AG04450 (cell line): ENCODE data around the gene MFAP2. TPM values are rescaled to one million over a fixed set of nuclear protein-coding genes. Genes with fewer than 3 reads are reported as not detected.

Experiments
- CTCF ChIA-PET: fragments of 300-600, 350-600 bp; formaldehyde crosslinking; extraction: SDS; loops from one replicate; lab custom pipeline; 2022; ENCODE audit warnings: antibody characterized with exemption, inconsistent platforms; lab: Charles Lee
- POLR2A ChIA-PET: fragments of 350-600 bp; formaldehyde crosslinking; extraction: SDS; loops from one replicate; lab custom pipeline; 2021; ENCODE audit warnings: antibody characterized with exemption, inconsistent platforms; lab: Yijun Ruan, JAX
- DNase-seq: peaks from one replicate; pipeline ENCODE4 v3.0.0-alpha.2; 2011; ENCODE audit warnings: low read depth, low spot score
- H3K27ac ChIP-seq: one replicate; pipeline ENCODE4 v1.5.1; 2012; ENCODE audit warnings: low read depth, low read length, control low read depth
- H3K27me3 ChIP-seq: one replicate; pipeline ENCODE4 v1.6.0; 2012; ENCODE audit warnings: low read length; ENCODE audit not compliant: control insufficient read depth, insufficient read depth
- H3K4me3 ChIP-seq: 2 replicates; pipeline ENCODE4 v1.5.1; 2011; ENCODE audit warnings: mild to moderate bottlenecking, low read depth, low read length, control low read depth
- H3K9me3 ChIP-seq: 2 replicates; pipeline ENCODE4 v1.5.1; 2012; ENCODE audit warnings: low read length; ENCODE audit not compliant: control insufficient read depth, insufficient read depth
- CTCF ChIP-seq: IDR thresholded peaks from 2 replicates; pipeline ENCODE4 v1.5.1; 2011; ENCODE audit warnings: low read depth, low read length, control low read depth, inconsistent platforms
- polyA plus RNA-seq: library from polyadenylated mRNA; depleted of rRNA; stranded (reverse); fragments of >200 nt; gene quantifications from 2 replicates; pipeline ENCODE4 v1.2.3, GENCODE V29; 2011

The MFAP2 gene
- polyA plus RNA-seq, 1 experiment, result 30.9 TPM

- ChIA-PET POLR2A (interaction anchor here (0.5 to 2.8 kb wide), 3 partner anchors 10 to 13 kb away, joined by 3 to 12 read pairs (median 5); no protein-coding TSS in a partner anchor), CTCF (interaction anchor here (1.5 to 2.5 kb wide), 2 partner anchors 19 to 28 kb away, joined by 4 to 9 read pairs; no protein-coding TSS in a partner anchor)
- no peaks in the 10 kb centered on the region; the same call in 1 of the 2 replicates for H3K9me3 ChIP-seq
- peak overlapping the region; percentile 72 for H3K4me3 ChIP-seq
- no peaks in the 10 kb centered on the region for H3K27me3 ChIP-seq
- peak overlapping the region; percentile 87 for H3K27ac ChIP-seq
- no peak for DNase-seq
- TF ChIP-seq CTCF, result no peak
Measured at GRCh38 chr1:16979475-16980327, 719 bp downstream of the MFAP2 start.

DNA sequence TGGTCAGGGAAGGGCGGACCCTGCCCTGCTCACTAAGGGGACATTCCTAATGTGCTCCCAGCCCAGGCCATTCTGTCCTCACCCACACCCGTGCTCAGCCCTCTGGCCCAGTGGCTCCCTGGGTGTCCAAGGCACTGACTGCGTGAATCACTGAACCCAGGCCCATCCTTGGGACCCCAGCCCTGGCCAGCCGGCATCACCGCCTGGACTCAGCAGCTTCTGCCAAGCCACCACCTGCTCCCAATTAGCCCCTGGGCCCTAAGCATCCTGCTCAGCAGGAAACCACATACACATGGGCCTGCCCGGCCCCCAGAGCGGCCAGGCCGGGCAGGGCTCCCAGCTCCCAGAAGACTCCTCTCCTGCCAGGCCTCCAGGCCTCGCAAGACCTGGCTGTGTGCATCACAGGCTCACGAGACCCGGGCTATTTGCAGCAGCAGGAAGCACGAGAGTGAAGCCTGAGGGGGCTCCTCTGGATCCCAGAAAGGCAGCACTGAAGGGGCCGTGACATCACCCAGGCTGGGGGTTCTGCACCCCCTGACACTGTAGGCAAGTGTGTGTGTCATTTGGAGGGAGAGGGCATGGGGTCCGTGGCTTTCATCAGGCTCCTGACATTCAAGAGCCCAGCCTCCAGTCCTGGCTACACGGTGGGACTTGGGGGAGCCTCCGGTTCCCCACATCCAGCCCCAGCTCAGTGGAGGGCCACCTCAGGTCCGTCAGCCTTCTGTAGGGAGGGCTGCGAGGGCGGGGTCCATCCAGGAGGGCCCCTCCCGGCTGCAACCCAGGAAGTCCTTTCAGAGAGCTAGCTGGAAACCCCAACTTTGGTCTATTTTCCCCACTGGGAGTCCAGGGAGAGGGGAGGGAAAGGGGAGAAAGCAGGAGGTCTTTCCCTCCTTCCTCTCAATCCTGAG is 1.6 kb downstream of the MFAP2 start:
- ChIA-PET CTCF (interaction anchor here (1.5 to 2.5 kb wide), 2 partner anchors 18 to 27 kb away, joined by 5 to 9 read pairs; no protein-coding TSS in a partner anchor), POLR2A (interaction anchor here (0.9 to 2.8 kb wide), 3 partner anchors 12 to 25 kb away, joined by 3 to 12 read pairs (median 4); no protein-coding TSS in a partner anchor)
- DNase-seq, result peak; percentile 82
- no peaks in the 10 kb centered on the region; the same call in 1 of the 2 replicates for H3K9me3 ChIP-seq
- TF ChIP-seq CTCF, result no peak
- H3K27me3 ChIP-seq, result no peaks in the 10 kb centered on the region
- H3K4me3 ChIP-seq, result peak overlapping the region; percentile 72
- H3K27ac ChIP-seq, result peak overlapping the region; percentile 87

- Histone ChIP-seq H3K9me3 (no peaks in the 10 kb centered on the region; the same call in 1 of the 2 replicates), H3K4me3 (0 out of 2 replicates have a peak overlapping the region, but pooled peaks have one; percentile 25), H3K27me3 (no peaks in the 10 kb centered on the region), H3K27ac (peak overlapping the region; percentile 87)
- no peak for TF ChIP-seq CTCF
- POLR2A ChIA-PET, result interaction anchor here (0.9 to 2.8 kb wide), 3 partner anchors 11 to 26 kb away, joined by 3 to 12 read pairs (median 4); no protein-coding TSS in a partner anchor
- CTCF ChIA-PET, result interaction anchor here (1.1 to 2.5 kb wide), 3 partner anchors 16 to 26 kb away, joined by 3 to 9 read pairs (median 5); no protein-coding TSS in a partner anchor
- DNase-seq, result no peak
Measured at GRCh38 chr1:16978139-16978538, 2.3 kb downstream of the MFAP2 start.

DNA sequence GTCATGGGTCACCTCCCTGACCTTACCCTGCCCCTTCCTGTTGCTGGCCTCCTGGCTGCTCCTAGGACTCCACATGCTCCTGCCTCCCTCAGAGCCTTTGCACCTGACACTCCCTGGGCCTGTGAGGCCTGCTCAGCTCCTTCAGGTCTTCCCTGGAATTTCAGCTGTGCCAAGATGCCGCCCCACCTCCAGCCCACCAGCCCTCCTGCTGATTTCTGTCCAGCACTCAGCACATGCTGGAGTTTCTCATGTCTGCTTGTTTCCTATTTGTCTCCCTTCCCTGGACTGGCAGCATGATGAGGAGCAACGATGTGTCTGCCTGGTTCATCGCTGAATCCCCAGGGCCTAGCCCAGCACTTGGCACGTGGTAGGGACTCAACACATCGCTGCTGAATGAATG is 3.0 kb downstream of the MFAP2 start:
- CTCF ChIA-PET, result interaction anchor here (1.1 to 1.5 kb wide), 2 partner anchors 15 to 26 kb away, joined by 3 to 5 read pairs; no protein-coding TSS in a partner anchor
- POLR2A ChIA-PET, result no interaction called here
- TF ChIP-seq CTCF, result no peak
- DNase-seq, result no peak
- H3K27ac ChIP-seq, result no peak overlapping the region
- no peaks in the 10 kb centered on the region; the same call in 1 of the 2 replicates for H3K9me3 ChIP-seq
- no peak overlapping the region for H3K4me3 ChIP-seq
- H3K27me3 ChIP-seq, result no peaks in the 10 kb centered on the region
